OCI-LY7 (cell line): Measurements from ENCODE around the gene EXOC4. TPM values are rescaled to one million over a fixed set of nuclear protein-coding genes. Genes with fewer than 3 reads are reported as not detected.

ENCODE experiments used
- BruUV-seq: library from RNA; stranded (reverse); fragments of 400-500 nt; replicated peaks from 2 replicates; lab custom pipeline; 2021; lab: Mats Ljungman, UMichigan
- CTCF ChIA-PET: fragments of 300-600 bp; sonication (Branson Sonifier 250); formaldehyde crosslinking; loops from one replicate; lab custom pipeline; 2022; ENCODE audit warnings: antibody characterized with exemption; ENCODE audit not compliant: unreplicated experiment; lab: Charles Lee
- POLR2A ChIA-PET: fragments of 300-600 bp; sonication (Branson Sonifier 250); formaldehyde crosslinking; loops from one replicate; lab custom pipeline; 2022; ENCODE audit warnings: antibody characterized with exemption; lab: Charles Lee
- DNase-seq: peaks from one replicate; pipeline ENCODE4 v3.0.0-alpha.2; 2015; ENCODE audit warnings: low spot score
- H2AFZ ChIP-seq: fragments of 200-600 bp; sonication (generic), shearing (Covaris generic); 2 replicates; pipeline ENCODE4 v1.6.1; 2014; ENCODE audit warnings: mild to moderate bottlenecking, antibody characterized with exemption, low read length, moderate library complexity
- H3K27ac ChIP-seq: fragments of 200-600 bp; sonication (generic); 2 replicates; pipeline ENCODE4 v1.5.1; 2014; ENCODE audit warnings: mixed run types, low read depth, mild to moderate bottlenecking, moderate library complexity, low read length, inconsistent platforms; ENCODE audit not compliant: poor library complexity, severe bottlenecking
- H3K36me3 ChIP-seq: fragments of 200-600 bp; sonication (generic); 2 replicates; pipeline ENCODE4 v1.6.1; 2014; ENCODE audit warnings: mild to moderate bottlenecking, antibody characterized with exemption, low read length, moderate library complexity, mixed read lengths; ENCODE audit not compliant: insufficient read depth
- H3K4me1 ChIP-seq: fragments of 200-600 bp; sonication (generic); 2 replicates; pipeline ENCODE4 v1.5.1; 2014; ENCODE audit warnings: mild to moderate bottlenecking, low read length; ENCODE audit not compliant: insufficient read depth, poor library complexity, severe bottlenecking
- H3K4me2 ChIP-seq: fragments of 200-600 bp; sonication (generic); 2 replicates; pipeline ENCODE4 v1.6.1; 2014; ENCODE audit warnings: mild to moderate bottlenecking, low read length
- H3K4me3 ChIP-seq: fragments of 200-600 bp; sonication (generic); 2 replicates; pipeline ENCODE4 v1.5.1; 2014; ENCODE audit warnings: mild to moderate bottlenecking, low read depth, low read length; ENCODE audit not compliant: poor library complexity, severe bottlenecking
- H3K79me2 ChIP-seq: fragments of 200-600 bp; sonication (generic); 2 replicates; pipeline ENCODE4 v1.6.1; 2016; ENCODE audit warnings: low read depth, mild to moderate bottlenecking, low read length, moderate library complexity, mixed read lengths; ENCODE audit not compliant: insufficient read depth
- H3K9me2 ChIP-seq: fragments of 200-600 bp; sonication (generic); 2 replicates; pipeline ENCODE4 v1.6.1; 2016; ENCODE audit warnings: mild to moderate bottlenecking, low read length, mixed read lengths; ENCODE audit not compliant: insufficient read depth
- H3K9me3 ChIP-seq: fragments of 200-600 bp; sonication (generic); 2 replicates; pipeline ENCODE4 v1.6.1; 2014; ENCODE audit warnings: mild to moderate bottlenecking, mixed run types, low read length, mixed read lengths
- H4K20me1 ChIP-seq: fragments of 200-600 bp; sonication (generic); 2 replicates; pipeline ENCODE4 v1.6.1; 2014; ENCODE audit warnings: mild to moderate bottlenecking, antibody characterized with exemption, low read length, moderate library complexity, mixed read lengths; ENCODE audit not compliant: insufficient read depth
- EZH2phosphoT487 ChIP-seq: fragments of 200-600 bp; sonication (generic); IDR thresholded peaks from 2 replicates; pipeline ENCODE4 v1.6.1; 2018; ENCODE audit warnings: low read depth, borderline replicate concordance, mild to moderate bottlenecking, mixed run types, antibody characterized with exemption, low read length, moderate library complexity, mixed read lengths
- intact Hi-C: fragments of 100-400 bp; cut with micrococcal nuclease; formaldehyde crosslinking; loops from one replicate; pipeline ENCODE4 v1.10.0; 2022; ENCODE audit not compliant: unreplicated experiment
- total RNA-seq, 2 experiments: library from RNA; depleted of rRNA in 1 of 2; stranded (reverse); fragments of >200 nt in 1 of 2; shearing (Covaris generic) in 1 of 2; gene quantifications; 2 replicates each; pipeline ENCODE4 v1.2.3, GENCODE V29; 2014 to 2022
- TF ChIP-seq, protein P1 (sequence below): fragments of 200-600 bp; sonication (generic); conservative IDR thresholded peaks from 2 replicates; pipeline ENCODE4 v1.5.1; 2014; ENCODE audit warnings: mild to moderate bottlenecking, antibody characterized with exemption, low read length, moderate library complexity, mixed read lengths

The EXOC4 gene
- total RNA-seq, 2 experiments from 2014 or later: 75.1 to 93.2 TPM

- TF ChIP-seq, protein P1, sequence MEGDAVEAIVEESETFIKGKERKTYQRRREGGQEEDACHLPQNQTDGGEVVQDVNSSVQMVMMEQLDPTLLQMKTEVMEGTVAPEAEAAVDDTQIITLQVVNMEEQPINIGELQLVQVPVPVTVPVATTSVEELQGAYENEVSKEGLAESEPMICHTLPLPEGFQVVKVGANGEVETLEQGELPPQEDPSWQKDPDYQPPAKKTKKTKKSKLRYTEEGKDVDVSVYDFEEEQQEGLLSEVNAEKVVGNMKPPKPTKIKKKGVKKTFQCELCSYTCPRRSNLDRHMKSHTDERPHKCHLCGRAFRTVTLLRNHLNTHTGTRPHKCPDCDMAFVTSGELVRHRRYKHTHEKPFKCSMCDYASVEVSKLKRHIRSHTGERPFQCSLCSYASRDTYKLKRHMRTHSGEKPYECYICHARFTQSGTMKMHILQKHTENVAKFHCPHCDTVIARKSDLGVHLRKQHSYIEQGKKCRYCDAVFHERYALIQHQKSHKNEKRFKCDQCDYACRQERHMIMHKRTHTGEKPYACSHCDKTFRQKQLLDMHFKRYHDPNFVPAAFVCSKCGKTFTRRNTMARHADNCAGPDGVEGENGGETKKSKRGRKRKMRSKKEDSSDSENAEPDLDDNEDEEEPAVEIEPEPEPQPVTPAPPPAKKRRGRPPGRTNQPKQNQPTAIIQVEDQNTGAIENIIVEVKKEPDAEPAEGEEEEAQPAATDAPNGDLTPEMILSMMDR: no peak
- no peak for TF ChIP-seq EZH2phosphoT487
- no peaks in the 10 kb centered on the region for H3K9me2 ChIP-seq
- H2AFZ ChIP-seq: no peak overlapping the region
- H3K9me3 ChIP-seq: no peaks in the 10 kb centered on the region
- CTCF ChIA-PET: no interaction called here
- BruUV-seq: no TSS peak
- H3K4me1 ChIP-seq: no peaks in the 10 kb centered on the region
- intact Hi-C loops: no loop called here
- no peak overlapping the region for H3K27ac ChIP-seq
- 0 out of 2 replicates have a peak, but pooled peaks cover 2% of the 10 kb centered on the region for H3K36me3 ChIP-seq
- no peaks in the 10 kb centered on the region for H4K20me1 ChIP-seq
- no peak overlapping the region for H3K4me2 ChIP-seq
- no peaks in the 10 kb centered on the region for H3K79me2 ChIP-seq
- POLR2A ChIA-PET: interaction anchor here (1.0 kb wide), 1 partner anchor 7 kb away, joined by 3 read pairs; no protein-coding TSS in a partner anchor
- no peak overlapping the region for H3K4me3 ChIP-seq
- no peak for DNase-seq
These were observed 47.2 kb downstream of the EXOC4 start for GRCh38 chr7:133300088-133300487.

DNA sequence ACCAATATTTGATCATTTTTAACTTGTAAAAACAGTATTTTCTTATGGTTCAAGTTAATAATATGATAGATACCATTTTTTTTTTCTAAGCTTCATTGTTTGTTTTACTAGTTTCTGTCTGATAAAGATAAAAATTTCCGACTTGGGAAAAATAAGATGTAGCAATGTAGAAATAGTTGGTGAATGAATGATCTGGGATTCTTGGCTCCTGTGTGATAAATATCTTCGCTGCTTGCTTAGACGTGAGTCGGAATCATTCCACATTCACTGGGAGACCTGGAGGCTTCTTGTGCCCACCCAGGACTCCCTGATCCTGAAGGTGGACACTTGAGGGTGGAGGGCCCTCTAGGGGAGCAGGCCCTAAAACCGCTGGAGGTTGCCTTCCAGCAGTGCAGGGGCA lies 47.9 kb downstream of the EXOC4 start:
- CTCF ChIA-PET: no interaction called here
- H2AFZ ChIP-seq: no peak overlapping the region

DNA sequence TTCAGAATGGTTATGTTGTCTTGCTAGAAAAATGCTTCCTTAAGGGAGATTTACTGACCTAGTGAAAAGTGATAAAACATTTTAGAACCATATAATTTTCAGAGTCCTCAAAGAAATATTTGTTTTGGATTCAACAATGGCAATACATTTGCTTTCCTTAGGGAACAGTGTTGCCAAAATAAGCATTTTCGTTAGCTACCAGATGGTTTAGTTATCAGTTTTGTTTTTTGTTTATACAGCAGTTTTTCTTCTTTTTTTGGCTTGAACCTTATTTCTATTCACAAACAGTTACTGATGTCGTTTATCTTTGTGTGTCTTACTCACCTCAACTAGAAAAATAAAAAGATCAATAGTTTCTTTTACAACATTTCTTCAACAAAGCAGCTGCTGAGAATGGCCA lies 48.6 kb downstream of the EXOC4 start:
- POLR2A ChIA-PET: no interaction called here

More for the DNA sequence above, 47.9 kb downstream of the EXOC4 start:
- intact Hi-C loops: no loop called here
- TF ChIP-seq, protein P1: no peak
- TF ChIP-seq EZH2phosphoT487: no peak
- no TSS peak for BruUV-seq
- Histone ChIP-seq H3K4me3 (no peak overlapping the region), H3K27ac (no peak overlapping the region), H3K9me2 (no peaks in the 10 kb centered on the region), H3K9me3 (no peaks in the 10 kb centered on the region), H3K4me1 (no peaks in the 10 kb centered on the region), H3K36me3 (peaks cover 9% of the 10 kb centered on the region; the same call in 1 of the 2 replicates), H4K20me1 (no peaks in the 10 kb centered on the region), H3K79me2 (no peaks in the 10 kb centered on the region), H3K4me2 (no peak overlapping the region)
- POLR2A ChIA-PET: interaction anchor here (0.6 to 1.0 kb wide), 2 partner anchors 8 to 13 kb away, joined by 3 read pairs; no protein-coding TSS in a partner anchor
- no peak for DNase-seq

More for the DNA sequence above, 48.6 kb downstream of the EXOC4 start:
- Histone ChIP-seq H3K27ac (no peak overlapping the region), H3K9me2 (no peaks in the 10 kb centered on the region), H3K4me2 (no peak overlapping the region), H3K36me3 (peaks cover 15% of the 10 kb centered on the region), H3K4me1 (no peaks in the 10 kb centered on the region), H3K9me3 (no peaks in the 10 kb centered on the region), H3K79me2 (no peaks in the 10 kb centered on the region), H4K20me1 (no peaks in the 10 kb centered on the region), H3K4me3 (no peak overlapping the region), H2AFZ (no peak overlapping the region)
- no peak for DNase-seq
- CTCF ChIA-PET: no interaction called here
- intact Hi-C loops: no loop called here
- TF ChIP-seq, protein P1: no peak
- no peak for TF ChIP-seq EZH2phosphoT487
- no TSS peak for BruUV-seq
